ENCODE results near the gene ADGRV1. TPM values are rescaled to one million over a fixed set of nuclear protein-coding genes. Genes with fewer than 3 reads are reported as not detected.

Gene ADGRV1
- total RNA-seq, 2 experiments from 2014 or later: not detected

GRCh38 chr5:90548069-90548593 is 10.5 kb upstream of the ADGRV1 start:
- no peak for DNase-seq (ENCODE audit: low spot score)
- Histone ChIP-seq H4K20me1 (ENCODE audit: insufficient read depth, low read length) (no peaks in the 10 kb centered on the region), H3K4me2 (ENCODE audit: low read length) (no peak overlapping the region), H3K9me2 (ENCODE audit: insufficient read depth, low read length) (no peaks in the 10 kb centered on the region), H3K4me3 (ENCODE audit: low read depth, low read length, poor library complexity, severe bottlenecking) (no peak overlapping the region), H3K36me3 (ENCODE audit: insufficient read depth, low read length) (no peaks in the 10 kb centered on the region), H3K9me3 (ENCODE audit: low read length) (no peaks in the 10 kb centered on the region), H3K27ac (ENCODE audit: low read depth, low read length, poor library complexity, severe bottlenecking) (no peak overlapping the region), H2AFZ (ENCODE audit: low read length) (no peak overlapping the region), H3K79me2 (ENCODE audit: insufficient read depth, low read depth, low read length) (no peaks in the 10 kb centered on the region), H3K4me1 (ENCODE audit: insufficient read depth, low read length, poor library complexity, severe bottlenecking) (no peaks in the 10 kb centered on the region)
- POLR2A ChIA-PET: no interaction called here
- TF ChIP-seq EZH2phosphoT487 (IDR thresholded peaks at IDR 0.05; ENCODE audit: borderline replicate concordance, low read depth, low read length) (no peak), CTCF (conservative IDR thresholded peaks at IDR 0.05; ENCODE audit: low read length) (no peak)
- CTCF ChIA-PET (ENCODE audit: unreplicated experiment): no interaction called here
- intact Hi-C loops (cut with micrococcal nuclease; ENCODE audit: unreplicated experiment): no loop called here
- no TSS peak for BruUV-seq (replicated peaks)

- Histone ChIP-seq H3K9me3 (ENCODE audit: low read length) (no peaks in the 10 kb centered on the region), H2AFZ (ENCODE audit: low read length) (no peak overlapping the region), H3K79me2 (ENCODE audit: insufficient read depth, low read depth, low read length) (no peaks in the 10 kb centered on the region), H4K20me1 (ENCODE audit: insufficient read depth, low read length) (no peaks in the 10 kb centered on the region), H3K27ac (ENCODE audit: low read depth, low read length, poor library complexity, severe bottlenecking) (no peak overlapping the region), H3K4me2 (ENCODE audit: low read length) (no peak overlapping the region), H3K9me2 (ENCODE audit: insufficient read depth, low read length) (no peaks in the 10 kb centered on the region), H3K4me1 (ENCODE audit: insufficient read depth, low read length, poor library complexity, severe bottlenecking) (no peaks in the 10 kb centered on the region), H3K4me3 (ENCODE audit: low read depth, low read length, poor library complexity, severe bottlenecking) (no peak overlapping the region), H3K36me3 (ENCODE audit: insufficient read depth, low read length) (no peaks in the 10 kb centered on the region)
- ChIA-PET CTCF (ENCODE audit: unreplicated experiment) (no interaction called here), POLR2A (no interaction called here)
- intact Hi-C loops (cut with micrococcal nuclease; ENCODE audit: unreplicated experiment): no loop called here
- TF ChIP-seq CTCF (conservative IDR thresholded peaks at IDR 0.05; ENCODE audit: low read length) (no peak), EZH2phosphoT487 (IDR thresholded peaks at IDR 0.05; ENCODE audit: borderline replicate concordance, low read depth, low read length) (no peak)
- DNase-seq (ENCODE audit: low spot score): no peak
- BruUV-seq (replicated peaks): no TSS peak
Measured at GRCh38 chr5:90549223-90549622, 9.4 kb upstream of the ADGRV1 start.

GRCh38 chr5:90549729-90550275 is 8.8 kb upstream of the ADGRV1 start:
- DNase-seq (ENCODE audit: low spot score): no peak
- intact Hi-C loops (cut with micrococcal nuclease; ENCODE audit: unreplicated experiment): no loop called here
- TF ChIP-seq CTCF (conservative IDR thresholded peaks at IDR 0.05; ENCODE audit: low read length): no peak
- TF ChIP-seq EZH2phosphoT487 (IDR thresholded peaks at IDR 0.05; ENCODE audit: borderline replicate concordance, low read depth, low read length): no peak
- H3K4me3 ChIP-seq (ENCODE audit: low read depth, low read length, poor library complexity, severe bottlenecking): no peak overlapping the region
- no peak overlapping the region for H3K4me2 ChIP-seq (ENCODE audit: low read length)
- no TSS peak for BruUV-seq (replicated peaks)
- no peaks in the 10 kb centered on the region for H3K9me3 ChIP-seq (ENCODE audit: low read length)
- no peaks in the 10 kb centered on the region for H3K9me2 ChIP-seq (ENCODE audit: insufficient read depth, low read length)
- no peak overlapping the region for H2AFZ ChIP-seq (ENCODE audit: low read length)
- H3K36me3 ChIP-seq (ENCODE audit: insufficient read depth, low read length): no peaks in the 10 kb centered on the region
- ChIA-PET POLR2A (interaction anchor here (0.7 kb wide), 1 partner anchor 21 kb away, joined by 3 read pairs; no protein-coding TSS in a partner anchor), CTCF (ENCODE audit: unreplicated experiment) (no interaction called here)
- no peaks in the 10 kb centered on the region for H3K4me1 ChIP-seq (ENCODE audit: insufficient read depth, low read length, poor library complexity, severe bottlenecking)
- H3K27ac ChIP-seq (ENCODE audit: low read depth, low read length, poor library complexity, severe bottlenecking): no peak overlapping the region
- no peaks in the 10 kb centered on the region for H3K79me2 ChIP-seq (ENCODE audit: insufficient read depth, low read depth, low read length)
- no peaks in the 10 kb centered on the region for H4K20me1 ChIP-seq (ENCODE audit: insufficient read depth, low read length)
